Spleen (tissue), 7 donors: ENCODE measurements around the gene HOXD10.

ENCODE experiments used
- CTCF ChIP-seq, 11 experiments: fragments of 200-600 bp in 7 of 11; fragments of 450-650 bp in 4 of 11; sonication (generic) in 4 of 11; IDR thresholded peaks in 8 of 11; conservative IDR thresholded peaks in 3 of 11; 1 replicate in 7 of 11; 2 replicates in 4 of 11; pipeline versions ENCODE4 v1.4.0 to v1.8.0; 2016 to 2021; ENCODE audit warnings: antibody characterized with exemption in 11 of 11, inconsistent platforms in 4 of 11, mild to moderate bottlenecking in 1 of 11
- POLR2A ChIP-seq, 3 donors: fragments of 450-650 bp; IDR thresholded peaks; one replicate each; pipeline ENCODE4 v1.5.1; 2017; ENCODE audit warnings: antibody characterized with exemption in 3 of 3, mild to moderate bottlenecking in 1 of 3
- POLR2AphosphoS5 ChIP-seq, 3 donors: sonication (generic); formaldehyde crosslinking; IDR thresholded peaks; one replicate each; pipeline ENCODE4 v1.5.1; 2017; ENCODE audit warnings: antibody characterized with exemption in 3 of 3
- donor health status: DM: no; HTN: no; CAD: no; lungs with moderate emphysema.
- donor health status: DM: no; HTN: no; CAD: no.
- donor health status: DM: no; HTN: no; CAD: no.

GRCh38 chr2:176091329-176092258 is 25.0 kb upstream of the HOXD10 start:
- TF ChIP-seq POLR2A (IDR thresholded peaks at IDR 0.05) (no peak), CTCF (IDR thresholded peaks at IDR 0.05 in 8 of 11, conservative IDR thresholded peaks at IDR 0.05 in 3 of 11) (no peak), POLR2AphosphoS5 (IDR thresholded peaks at IDR 0.05) (no peak)
